GM18951 (cell line): ENCODE data around the gene GLB1L2.
"Not testable (repeated sequence)": the region's sequence is repeated elsewhere in the genome, so short reads cannot be mapped to it uniquely, and the experiment has no call there.

ENCODE experiments used
- POLR2A ChIP-seq: IDR thresholded peaks from 4 replicates; pipeline ENCODE4 v1.6.1; 2011; ENCODE audit warnings: mild to moderate bottlenecking; ENCODE audit not compliant: insufficient read length, insufficient read depth; ENCODE audit errors: extremely low read depth
- in situ Hi-C: fragments of 300-500 bp; cut with MboI; formaldehyde crosslinking; loops from one replicate; pipeline ENCODE4 v1.12.0; 2022; ENCODE audit warnings: low sequenced_read_pairs, mixed read lengths, inconsistent platforms; ENCODE audit not compliant: unreplicated experiment

The GLB1L2 gene

GRCh38 chr11:134334796-134335571 is 3.2 kb downstream of the GLB1L2 start:
- in situ Hi-C loops, result no loop called here
- no peak for TF ChIP-seq POLR2A

GRCh38 chr11:134337051-134337450 is 5.3 kb downstream of the GLB1L2 start:
- TF ChIP-seq POLR2A, result no peak
- in situ Hi-C loops, result no loop called here

GRCh38 chr11:134338068-134338467 is 6.3 kb downstream of the GLB1L2 start:
- TF ChIP-seq POLR2A, result no peak
- in situ Hi-C loops, result no loop called here

GRCh38 chr11:134338654-134339053 is 6.9 kb downstream of the GLB1L2 start:
- TF ChIP-seq POLR2A, result no peak
- in situ Hi-C loops, result no loop called here

- in situ Hi-C loops, result no loop called here
- TF ChIP-seq POLR2A, result no peak
Observed at GRCh38 chr11:134339756-134340155, 8.0 kb downstream of the GLB1L2 start.

GRCh38 chr11:134340354-134340964 is 8.7 kb downstream of the GLB1L2 start:
- in situ Hi-C loops, result no loop called here
- no peak for TF ChIP-seq POLR2A

- in situ Hi-C loops, result no loop called here
- no peak for TF ChIP-seq POLR2A
Observed at GRCh38 chr11:134341805-134342571, 10.2 kb downstream of the GLB1L2 start.

- TF ChIP-seq POLR2A, result no peak
Observed at GRCh38 chr11:134342572-134343340, 11.0 kb downstream of the GLB1L2 start.

GRCh38 chr11:134343646-134344045 is 11.9 kb downstream of the GLB1L2 start:
- in situ Hi-C loops, result no loop called here
- TF ChIP-seq POLR2A, result no peak

More at GRCh38 chr11:134342572-134343340, 11.0 kb downstream of the GLB1L2 start:
- in situ Hi-C loops, result no loop called here

- in situ Hi-C loops, result not testable (repeated sequence)
Observed at GRCh38 chr11:134344497-134345236, 12.9 kb downstream of the GLB1L2 start.

GRCh38 chr11:134345237-134345550 is 13.4 kb downstream of the GLB1L2 start:
- in situ Hi-C loops, result no loop called here
- TF ChIP-seq POLR2A, result no peak

GRCh38 chr11:134346101-134346975 is 14.6 kb downstream of the GLB1L2 start:
- TF ChIP-seq POLR2A, result no peak
- in situ Hi-C loops, result no loop called here
